K562 (cell line): ENCODE data around the gene GUK1. TPM values are rescaled to one million over a fixed set of nuclear protein-coding genes. Genes with fewer than 3 reads are reported as not detected.

Source experiments
- ADNP ChIP-seq: fragments of 200-800 bp; sonication (Bioruptor generic); IDR thresholded peaks from 2 replicates; pipeline ENCODE4 v1.6.1; 2016; ENCODE audit warnings: missing genetic modification characterization, missing compliant biosample characterization
- ARNT ChIP-seq, 2 experiments: fragments of 450-650 bp; IDR thresholded peaks; 2 replicates each; pipeline ENCODE4 v1.6.1; 2016; ENCODE audit warnings: mild to moderate bottlenecking in 1 of 2
- BACH1 ChIP-seq: fragments of 200-800 bp; sonication (Bioruptor generic); IDR thresholded peaks from 2 replicates; pipeline ENCODE4 v1.6.1; 2016; ENCODE audit warnings: missing genetic modification characterization, missing compliant biosample characterization
- ETV5 ChIP-seq: sonication (generic); formaldehyde crosslinking; IDR thresholded peaks from 2 replicates; pipeline ENCODE4 v1.4.0; 2020; ENCODE audit warnings: low read depth, mild to moderate bottlenecking, missing genetic modification reagents
- HSF4 ChIP-seq: fragments of 250-450 bp; sonication (Bioruptor Pico); IDR thresholded peaks from 2 replicates; pipeline ENCODE4 v2.1.2; 2022; ENCODE audit warnings: mild to moderate bottlenecking, moderate library complexity, borderline replicate concordance
- MBD2 ChIP-seq: sonication (generic); IDR thresholded peaks from 2 replicates; pipeline ENCODE4 v1.6.1; 2016; ENCODE audit warnings: low read depth, borderline replicate concordance
- NR2F6 ChIP-seq: fragments of 450-650 bp; formaldehyde crosslinking; IDR thresholded peaks from 2 replicates; pipeline ENCODE4 v1.4.0; 2020; ENCODE audit warnings: mild to moderate bottlenecking
- PRPF4 ChIP-seq: fragments of 200-400 bp; formaldehyde crosslinking; IDR thresholded peaks from one replicate; pipeline ENCODE4 v1.6.1; 2017; ENCODE audit warnings: low read length, low read depth, mild to moderate bottlenecking; ENCODE audit not compliant: insufficient read depth, poor library complexity, severe bottlenecking
- RAD51 ChIP-seq: fragments of 450-650 bp; IDR thresholded peaks from 2 replicates; pipeline ENCODE4 v1.7.1; 2016; ENCODE audit warnings: low read depth, mild to moderate bottlenecking, borderline replicate concordance
- RBM15 ChIP-seq: fragments of 200-400 bp; formaldehyde crosslinking; IDR thresholded peaks from 2 replicates; pipeline ENCODE4 v1.6.1; 2018; ENCODE audit warnings: mild to moderate bottlenecking, low read length, moderate library complexity; ENCODE audit not compliant: insufficient read depth
- RHOXF2B ChIP-seq: fragments of 250-450 bp; sonication (Bioruptor Pico); conservative IDR thresholded peaks from 2 replicates; pipeline ENCODE4 v1.5.1; 2021
- RREB1 ChIP-seq: fragments of 250-450 bp; sonication (Bioruptor Pico); IDR thresholded peaks from 2 replicates; pipeline ENCODE4 v1.4.0; 2020
- SAFB ChIP-seq: fragments of 200-400 bp; formaldehyde crosslinking; IDR thresholded peaks from 2 replicates; pipeline ENCODE4 v1.6.1; 2017; ENCODE audit warnings: low read depth, low read length, borderline replicate concordance
- SAFB2 ChIP-seq: fragments of 200-400 bp; formaldehyde crosslinking; IDR thresholded peaks from 2 replicates; pipeline ENCODE4 v1.6.1; 2018; ENCODE audit warnings: borderline replicate concordance, low read length, low read depth, moderate library complexity; ENCODE audit not compliant: severe bottlenecking
- SNAPC5 ChIP-seq: fragments of 250-450 bp; sonication (Bioruptor Pico); IDR thresholded peaks from 2 replicates; pipeline ENCODE4 v1.8.0; 2021; ENCODE audit warnings: moderate library complexity, mild to moderate bottlenecking, inconsistent platforms
- SNRNP70 ChIP-seq: fragments of 200-400 bp; formaldehyde crosslinking; optimal IDR thresholded peaks from 2 replicates; pipeline ENCODE3; 2017; ENCODE audit warnings: low read depth, low read length
- TEAD1 ChIP-seq, 2 experiments: fragments of 450-650 bp in 1 of 2; sonication (generic) in 1 of 2; formaldehyde crosslinking; IDR thresholded peaks; 2 replicates each; pipeline versions ENCODE4 v1.4.0 to v1.8.0; 2020 to 2022; ENCODE audit warnings: mild to moderate bottlenecking in 2 of 2, missing genetic modification reagents in 1 of 2
- ZBTB9 ChIP-seq: fragments of 450-650 bp; formaldehyde crosslinking; IDR thresholded peaks from 2 replicates; pipeline ENCODE4 v1.4.0; 2020; ENCODE audit warnings: mild to moderate bottlenecking, moderate library complexity
- ZNF740 ChIP-seq, 3 experiments: fragments of 200-800 bp in 1 of 3; sonication (Bioruptor generic) in 1 of 3; sonication (generic) in 1 of 3; formaldehyde crosslinking in 1 of 3; IDR thresholded peaks; 2 replicates each; pipeline versions ENCODE4 v1.6.1 to v1.8.0; 2016 to 2022; ENCODE audit warnings: mild to moderate bottlenecking in 2 of 3, missing compliant biosample characterization in 2 of 3, missing genetic modification characterization in 2 of 3, missing genetic modification reagents in 1 of 3
- polyA plus RNA-seq, 8 experiments: library from polyadenylated mRNA; depleted of rRNA in 4 of 8; stranded (reverse) in 5 of 8; unstranded in 3 of 8; fragments of >200 nt; fragmentation: Nextera tagmentation in 2 of 8; fragmentation: Illumina TruSeq in 1 of 8; extraction: Ambion mirVana in 2 of 8; extraction: Trizol in 1 of 8; gene quantifications; 2 replicates each; pipeline versions ENCODE4 v1.2.1 to v1.2.3, GENCODE V29; 2011 to 2014; ENCODE audit warnings: inconsistent platforms in 1 of 8, missing spikeins in 1 of 8
- total RNA-seq, 7 experiments: library from RNA; depleted of rRNA in 6 of 7; stranded (reverse); fragments of >200 nt in 6 of 7; fragmentation: Illumina TruSeq in 2 of 7; extraction: Trizol in 2 of 7; gene quantifications; 2 replicates each; pipeline versions ENCODE4 v1.2.1 to v1.2.3, GENCODE V29; 2011 to 2021; ENCODE audit warnings: low replicate concordance in 1 of 7

Gene GUK1
- total and polyA plus RNA-seq, 9 of the 15 experiments (the other 6 are each of a cell fraction or from before 2014, with no cell fraction given): 7.0 to 331 (median 132) TPM

- TF ChIP-seq BACH1 (tag): no peak
- TF ChIP-seq MBD2: peak; percentile 72; the same call in 1 of the 2 replicates
- no peak for TF ChIP-seq SAFB2
- TF ChIP-seq RREB1: no peak
- TF ChIP-seq ZNF740 (CRISPR knock-in tag; IDR thresholded peaks at IDR 0.05): no peak; the same call in 1 of the 2 replicates
- no peak for TF ChIP-seq ZNF740 (tag; IDR thresholded peaks at IDR 0.05)
- TF ChIP-seq RHOXF2B (CRISPR knock-in tag): no peak
- no peak for TF ChIP-seq ZBTB9
- TF ChIP-seq HSF4 (CRISPR knock-in tag): no peak
- TF ChIP-seq ARNT (IDR thresholded peaks at IDR 0.05): no peak
- no peak for TF ChIP-seq PRPF4
- peak; percentile 76 for TF ChIP-seq ETV5 (CRISPR knock-in tag)
- no peak for TF ChIP-seq SAFB
- no peak for TF ChIP-seq RBM15
- TF ChIP-seq SNAPC5 (CRISPR knock-in tag): no peak
- peak in 1 of 2 experiments; percentile 96; a peak in 2 of 4 replicates for TF ChIP-seq TEAD1 (CRISPR knock-in tag; IDR thresholded peaks at IDR 0.05)
- no peak for TF ChIP-seq NR2F6
- TF ChIP-seq SNRNP70: no peak
- TF ChIP-seq ADNP (tag): no peak
- no peak for TF ChIP-seq RAD51
Observed at GRCh38 chr1:228102791-228103620, 37.1 kb upstream of the GUK1 start, which contains the start of gene C1orf35 (continued).
